ENCODE measurements around the gene CCDC137.

DNA sequence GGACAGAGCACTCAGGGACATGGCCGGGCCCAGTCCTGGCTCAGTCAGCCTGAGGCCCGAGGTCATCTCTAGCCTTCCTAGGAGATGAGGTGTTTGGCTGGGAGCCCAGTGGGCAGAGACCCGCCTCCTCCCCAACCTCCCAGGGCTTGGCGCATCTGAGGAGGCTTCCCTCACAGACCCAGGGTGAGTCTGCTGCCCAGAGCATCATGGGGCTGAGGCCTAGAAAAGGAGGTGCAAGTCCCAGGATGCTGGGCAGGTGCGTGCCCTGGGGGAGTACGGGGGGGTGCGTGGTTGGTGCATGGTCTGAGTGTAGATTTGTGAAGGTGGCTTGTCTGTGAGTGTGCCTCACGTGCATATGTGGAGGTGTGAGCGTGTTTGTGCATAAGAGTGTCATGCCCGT, 14.8 kb upstream of the CCDC137 start:
- TF ChIP-seq, protein P1, sequence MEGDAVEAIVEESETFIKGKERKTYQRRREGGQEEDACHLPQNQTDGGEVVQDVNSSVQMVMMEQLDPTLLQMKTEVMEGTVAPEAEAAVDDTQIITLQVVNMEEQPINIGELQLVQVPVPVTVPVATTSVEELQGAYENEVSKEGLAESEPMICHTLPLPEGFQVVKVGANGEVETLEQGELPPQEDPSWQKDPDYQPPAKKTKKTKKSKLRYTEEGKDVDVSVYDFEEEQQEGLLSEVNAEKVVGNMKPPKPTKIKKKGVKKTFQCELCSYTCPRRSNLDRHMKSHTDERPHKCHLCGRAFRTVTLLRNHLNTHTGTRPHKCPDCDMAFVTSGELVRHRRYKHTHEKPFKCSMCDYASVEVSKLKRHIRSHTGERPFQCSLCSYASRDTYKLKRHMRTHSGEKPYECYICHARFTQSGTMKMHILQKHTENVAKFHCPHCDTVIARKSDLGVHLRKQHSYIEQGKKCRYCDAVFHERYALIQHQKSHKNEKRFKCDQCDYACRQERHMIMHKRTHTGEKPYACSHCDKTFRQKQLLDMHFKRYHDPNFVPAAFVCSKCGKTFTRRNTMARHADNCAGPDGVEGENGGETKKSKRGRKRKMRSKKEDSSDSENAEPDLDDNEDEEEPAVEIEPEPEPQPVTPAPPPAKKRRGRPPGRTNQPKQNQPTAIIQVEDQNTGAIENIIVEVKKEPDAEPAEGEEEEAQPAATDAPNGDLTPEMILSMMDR (IDR thresholded peaks at IDR 0.05) = no peak
- TF ChIP-seq EZH2 (IDR thresholded peaks at IDR 0.05) (no peak), EZH2phosphoT487 (IDR thresholded peaks at IDR 0.05) (no peak)

All from neural progenitor cell (in vitro differentiated cells).